Heart left ventricle (tissue), 16 donors: ENCODE data around the gene ZBTB42. TPM values are rescaled to one million over a fixed set of nuclear protein-coding genes. Genes with fewer than 3 reads are reported as not detected.

Source experiments
- ATAC-seq, 4 donors: fragments of 200-7000 bp; cut with Tn5 transposase; one replicate each; pipeline ENCODE4 v1.9.1; 2020 to 2022; ENCODE audit warnings: moderate library complexity in 4 of 4, mild to moderate bottlenecking in 3 of 4, moderate number of reproducible peaks in 1 of 4
- DNase-seq, 5 donors: peaks; one replicate each; pipeline ENCODE4 v3.0.0-alpha.2; 2020
- H3K27ac ChIP-seq, 12 donors: fragments of 200-600 bp; sonication (generic) in 4 of 12; one replicate each; pipeline versions ENCODE4 v1.5.0 to v1.8.0; 2016 to 2022; ENCODE audit warnings: mild to moderate bottlenecking in 2 of 12
- H3K27me3 ChIP-seq, 9 donors: fragments of 200-600 bp; sonication (generic) in 2 of 9; one replicate each; pipeline versions ENCODE4 v1.5.1 to v1.8.0; 2016 to 2022; ENCODE audit warnings: mild to moderate bottlenecking in 3 of 9
- H3K36me3 ChIP-seq, 9 donors: fragments of 200-600 bp; sonication (generic) in 2 of 9; one replicate each; pipeline versions ENCODE4 v1.5.0 to v1.8.0; 2018 to 2022; ENCODE audit warnings: mild to moderate bottlenecking in 2 of 9
- H3K4me1 ChIP-seq, 12 donors: fragments of 200-600 bp; sonication (generic) in 4 of 12; one replicate each; pipeline versions ENCODE4 v1.5.0 to v1.8.0; 2016 to 2022; ENCODE audit warnings: mild to moderate bottlenecking in 3 of 12
- H3K4me3 ChIP-seq, 12 donors: fragments of 200-600 bp; sonication (generic) in 4 of 12; one replicate each; pipeline versions ENCODE4 v1.5.0 to v1.8.0; 2017 to 2022; ENCODE audit warnings: mild to moderate bottlenecking in 9 of 12, moderate library complexity in 4 of 12
- H3K9me3 ChIP-seq, 12 donors: fragments of 200-600 bp; sonication (generic) in 4 of 12; one replicate each; pipeline versions ENCODE4 v1.5.0 to v1.8.0; 2016 to 2022; ENCODE audit warnings: mild to moderate bottlenecking in 1 of 12
- POLR2A ChIP-seq, 2 donors: fragments of 450-650 bp; IDR thresholded peaks; one replicate each; pipeline ENCODE4 v1.6.1; 2017; ENCODE audit warnings: antibody characterized with exemption in 2 of 2, mild to moderate bottlenecking in 2 of 2, moderate library complexity in 2 of 2
- WGBS, 4 donors: extraction: QIAGEN DNeasy Blood & Tissue Kit in 2 of 4; methylation state at CpG; one replicate each; pipeline versions ENCODE4 v1.1.5 to v1.1.7; 2013 to 2018; 5-methylcytosine and 5-hydroxymethylcytosine counted together
- intact Hi-C, 10 donors: fragments of 100-400 bp; cut with DNase I; formaldehyde crosslinking; loops; one replicate each; pipeline versions ENCODE4 v1.11.1 to v1.14.2; 2022
- long read RNA-seq, 3 donors: library from polyadenylated mRNA; unstranded; transcript quantifications; one replicate each; pipeline ENCODE4 v2.0.0, GENCODE V29; 2020 to 2021
- polyA plus RNA-seq, 2 donors: library from polyadenylated mRNA; stranded (reverse); fragments of 200-250 nt; gene quantifications; one replicate each; pipeline ENCODE4 v1.2.3, GENCODE V29; 2013
- total RNA-seq, 9 donors: library from RNA; depleted of rRNA in 2 of 9; stranded (reverse); fragments of >200 nt in 2 of 9; fragmentation: NEBNext Ultra II Directional in 3 of 9; extraction: Animal tissue kit (Norgen Biotek cat#: 25700) in 3 of 9; gene quantifications; one replicate each; pipeline versions ENCODE4 v1.1.0 to v1.2.4, GENCODE V29; 2016 to 2023
- TF ChIP-seq, protein P1 (sequence below), 12 donors: fragments of 200-600 bp; sonication (generic) in 4 of 12; IDR thresholded peaks; one replicate each; pipeline versions ENCODE4 v1.5.0 to v1.8.0; 2018 to 2022; ENCODE audit warnings: antibody characterized with exemption in 12 of 12, mild to moderate bottlenecking in 5 of 12
- donor health status: ischemic (EF 13 %, LVEDD 7.1; RV severe dilation, severe dysfunction).
- donor health status: healthy with polysubstance abuse.
- donor health status: DM: no; HTN: yes; CAD: no.
- donor health status: DM: no; HTN: no; CAD: no.
- donor health status: ischemic (EF 25% LVEDD 6.9; RV normal size, moderate dysfunction).
- donor health status: ischemic (EF 25% LVEDD 5.7; RV mildly dilated, moderate dysfunction).
- donor health status: healthy.
- donor health status: DM: yes; HTN: yes; CAD: no.
- donor health status: ischemic (EF 35%, LVEDD 5.7; RV mildly dilated, moderate dysfunction).
- donor health status: nonischemic (EF 11% LVEDD 7.7; RV severe dilation, severe dysfunction).
- donor health status: DM: yes; HTN: yes; CAD: no.
- donor health status: PGD.
- donor health status: ischemic (EF 29% LVEDD 5.4; RV normal size, mild dysfunction).
- donor health status: nonischemic (EF 23%, LVEDD 6.1; RV moderate dilation, normal function).

Gene ZBTB42
- total RNA-seq (10 to 100 TPM in 3 of 9 donors, 1 to 10 TPM in 6; 4.9 to 12.9 (median 7.4) TPM), polyA plus RNA-seq (10 to 100 TPM in 1 of 2 donors, 1 to 10 TPM in 1; 4.2 to 12.3 TPM)
- long read RNA-seq, donor 1, partial matches to known transcripts, result 0 of 5 reads
- long read RNA-seq, donor 1, other reads (novel, unspliced or antisense), result 1 of 5 reads
- long read RNA-seq, donor 2, transcript ZBTB42-201 (1 exons, 3,800 nt), result major isoform, 7 of 8 reads
- long read RNA-seq, donor 2, partial matches to known transcripts, result 0 of 8 reads
- long read RNA-seq, donor 2, other reads (novel, unspliced or antisense), result 0 of 8 reads
- long read RNA-seq, donor 3, transcript ZBTB42-201 (1 exons, 3,800 nt), result major isoform, 9 of 13 reads
- long read RNA-seq, donor 3, partial matches to known transcripts, result 0 of 13 reads
- long read RNA-seq, donor 3, other reads (novel, unspliced or antisense), result 2 of 13 reads

DNA sequence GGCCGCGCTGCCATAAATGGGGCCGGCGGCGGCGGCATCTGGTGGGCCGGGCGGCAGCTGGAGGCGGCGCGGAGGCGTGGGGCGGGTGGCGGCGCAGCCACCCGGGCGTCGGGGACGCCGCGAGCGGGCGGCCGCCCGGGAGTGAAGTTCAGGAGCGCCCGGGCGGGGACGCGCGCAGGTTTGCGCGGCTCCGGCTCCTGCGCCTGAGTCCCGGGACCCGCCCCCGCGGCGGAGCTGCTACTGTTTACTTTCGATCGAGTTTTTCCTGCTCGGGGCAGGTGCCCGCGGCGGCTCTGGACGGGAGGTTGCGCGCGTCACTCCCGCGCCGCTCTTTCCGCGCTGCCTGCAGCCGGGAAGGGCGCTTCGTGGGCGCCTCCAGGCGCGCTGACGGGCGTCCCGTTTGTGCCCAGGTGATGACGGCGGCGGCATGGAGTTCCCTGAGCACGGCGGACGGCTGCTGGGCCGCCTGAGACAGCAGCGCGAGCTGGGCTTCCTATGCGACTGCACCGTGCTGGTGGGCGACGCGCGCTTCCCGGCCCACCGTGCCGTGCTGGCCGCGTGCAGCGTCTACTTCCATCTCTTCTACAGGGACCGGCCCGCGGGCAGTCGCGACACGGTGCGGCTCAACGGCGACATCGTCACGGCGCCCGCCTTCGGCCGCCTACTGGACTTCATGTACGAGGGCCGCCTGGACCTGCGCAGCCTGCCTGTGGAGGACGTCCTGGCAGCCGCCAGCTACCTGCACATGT is at the start of gene ZBTB42:
ZBTB42 (plus strand) TSS at position 331 of the 749 bp plus-strand sequence; CDS start at position 428, 97 bp downstream.
- Histone ChIP-seq H3K9me3 (no peaks in the 10 kb centered on the region), H3K27ac (peak within 1 kb of the TSS; percentile 83 to 99 (median 95)), H3K27me3 (no peaks in the 10 kb centered on the region), H3K4me1 (peaks cover 7 to 64% (median 41%) of the 10 kb centered on the region in 12 donors), H3K36me3 (no peaks in the 10 kb centered on the region), H3K4me3 (peak within 1 kb of the TSS; percentile 60 to 87 (median 82))
- intact Hi-C loops, result no loop called here
- TF ChIP-seq POLR2A (IDR thresholded peaks at IDR 0.05), result no peak
- TF ChIP-seq, protein P1, sequence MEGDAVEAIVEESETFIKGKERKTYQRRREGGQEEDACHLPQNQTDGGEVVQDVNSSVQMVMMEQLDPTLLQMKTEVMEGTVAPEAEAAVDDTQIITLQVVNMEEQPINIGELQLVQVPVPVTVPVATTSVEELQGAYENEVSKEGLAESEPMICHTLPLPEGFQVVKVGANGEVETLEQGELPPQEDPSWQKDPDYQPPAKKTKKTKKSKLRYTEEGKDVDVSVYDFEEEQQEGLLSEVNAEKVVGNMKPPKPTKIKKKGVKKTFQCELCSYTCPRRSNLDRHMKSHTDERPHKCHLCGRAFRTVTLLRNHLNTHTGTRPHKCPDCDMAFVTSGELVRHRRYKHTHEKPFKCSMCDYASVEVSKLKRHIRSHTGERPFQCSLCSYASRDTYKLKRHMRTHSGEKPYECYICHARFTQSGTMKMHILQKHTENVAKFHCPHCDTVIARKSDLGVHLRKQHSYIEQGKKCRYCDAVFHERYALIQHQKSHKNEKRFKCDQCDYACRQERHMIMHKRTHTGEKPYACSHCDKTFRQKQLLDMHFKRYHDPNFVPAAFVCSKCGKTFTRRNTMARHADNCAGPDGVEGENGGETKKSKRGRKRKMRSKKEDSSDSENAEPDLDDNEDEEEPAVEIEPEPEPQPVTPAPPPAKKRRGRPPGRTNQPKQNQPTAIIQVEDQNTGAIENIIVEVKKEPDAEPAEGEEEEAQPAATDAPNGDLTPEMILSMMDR (IDR thresholded peaks at IDR 0.05), result no peak
- DNase-seq (peak; percentile 56 to 83 (median 67)), ATAC-seq (peak in 2 of 4 donors; percentile 4 to 33)
- 0 to 1% (median 1%) methylated on average over 34 to 105 of the region's 105 CpGs for WGBS, 4 donors

DNA sequence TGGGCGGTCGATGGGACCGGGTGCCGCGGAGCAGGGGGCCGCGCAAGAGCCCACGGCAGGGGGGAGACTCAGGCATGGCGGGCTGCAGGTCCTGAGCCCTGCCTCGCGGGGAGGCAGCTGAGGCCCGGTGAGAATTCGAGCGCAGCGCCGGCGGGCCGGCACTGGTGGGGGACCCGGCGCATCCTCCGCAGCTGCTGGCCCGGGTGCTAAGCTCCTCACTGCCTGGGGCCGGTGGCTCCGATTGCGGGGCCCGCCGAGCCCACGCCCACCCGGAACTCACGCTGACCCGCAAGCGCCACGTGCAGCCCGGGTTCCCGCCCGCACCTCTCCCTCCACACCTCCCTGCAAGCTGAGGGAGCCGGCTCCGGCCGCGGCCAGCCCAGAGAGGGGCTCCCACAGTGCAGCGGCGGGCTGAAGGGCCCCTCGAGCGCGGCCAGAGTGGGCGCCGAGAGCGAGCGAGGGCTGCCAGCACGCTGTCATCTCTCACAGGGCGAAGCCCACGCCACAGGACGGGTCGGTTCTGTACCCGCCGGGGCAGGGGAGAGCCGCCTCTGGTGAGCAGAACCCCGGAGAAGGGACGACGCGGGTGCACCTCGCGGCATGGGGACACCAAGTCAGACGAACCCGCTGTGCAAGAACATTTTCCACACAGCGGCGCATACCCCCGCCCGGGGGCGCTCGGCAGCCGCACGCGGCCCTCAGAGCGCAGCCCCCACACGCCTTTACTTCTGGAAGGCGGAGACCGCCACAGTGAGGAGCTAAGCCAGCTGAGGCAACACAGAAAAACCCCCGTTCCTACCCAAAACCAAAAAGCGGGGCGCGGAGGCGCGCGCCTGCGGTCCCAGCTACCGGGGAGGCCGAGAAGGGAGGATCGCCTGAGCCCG is 49.1 kb upstream of the ZBTB42 start:
- intact Hi-C loops, result loop anchor here in 2 of 10 donors (1.0 to 5.0 kb wide), 2 partner anchors 29 to 41 kb away; no protein-coding TSS in a partner anchor
- WGBS, 4 donors, result 63 to 82% (median 77%) methylated on average over 44 to 90 of the region's 90 CpGs
- no peaks in the 10 kb centered on the region for H3K27me3 ChIP-seq
- DNase-seq, result peak in 3 of 5 donors; percentile 39 to 73 (median 42)
- TF ChIP-seq POLR2A (IDR thresholded peaks at IDR 0.05), result no peak
- TF ChIP-seq, protein P1 (IDR thresholded peaks at IDR 0.05), result no peak
- peak overlapping the region in 10 of 12 donors; percentile 44 to 99 (median 82) for H3K4me3 ChIP-seq
- no peaks in the 10 kb centered on the region for H3K9me3 ChIP-seq
- H3K27ac ChIP-seq, result peak overlapping the region in 11 of 12 donors; percentile 47 to 95 (median 81)
- peaks cover 0 to 25% (median 15%) of the 10 kb centered on the region in 9 donors for H3K36me3 ChIP-seq
- H3K4me1 ChIP-seq, result peaks cover 0 to 37% (median 24%) of the 10 kb centered on the region in 12 donors
- ATAC-seq, result no peak

DNA sequence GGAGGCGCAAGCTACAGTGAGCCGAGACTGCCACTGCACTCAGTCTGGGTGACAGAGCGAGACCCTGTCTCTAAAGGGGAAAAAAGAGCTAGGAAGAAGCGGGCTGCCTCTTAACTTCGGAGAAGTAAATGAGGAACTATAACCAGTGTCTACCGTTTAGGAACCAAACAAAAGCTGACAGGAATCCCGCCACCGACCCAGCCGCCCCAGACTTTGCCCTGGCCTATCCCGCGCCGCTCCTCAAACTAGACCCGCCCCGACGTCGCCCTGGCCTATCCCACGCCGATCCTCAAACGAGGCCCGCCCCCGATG is 48.5 kb upstream of the ZBTB42 start:
- peak in 1 of 2 donors; percentile 27 for TF ChIP-seq POLR2A (IDR thresholded peaks at IDR 0.05)
- TF ChIP-seq, protein P1 (IDR thresholded peaks at IDR 0.05), result no peak
- peak overlapping the region in 10 of 12 donors; percentile 44 to 99 (median 82) for H3K4me3 ChIP-seq
- no peaks in the 10 kb centered on the region for H3K27me3 ChIP-seq
- peak overlapping the region in 11 of 12 donors; percentile 47 to 95 (median 81) for H3K27ac ChIP-seq
- peaks cover 0 to 34% (median 24%) of the 10 kb centered on the region in 12 donors for H3K4me1 ChIP-seq
- no peaks in the 10 kb centered on the region for H3K9me3 ChIP-seq
- WGBS, 4 donors, result 6 to 11% (median 7%) methylated on average over 21 of the region's 21 CpGs
- peak in 1 of 4 donors; percentile 0 for ATAC-seq
- intact Hi-C loops, result loop anchor here in 2 of 10 donors (1.0 to 5.0 kb wide), 2 partner anchors 30 to 40 kb away; no protein-coding TSS in a partner anchor
- peaks cover 0 to 26% (median 20%) of the 10 kb centered on the region in 9 donors for H3K36me3 ChIP-seq
- no peak for DNase-seq
